Activated CD4-positive, CD25-positive, alpha-beta regulatory T cell treated with anti-CD3 and anti-CD28 coated beads, Interleukin-2, amount 50 U/mL, for 24 hours (primary cell): ENCODE results near the gene LILRB5.
"Not testable (repeated sequence)": the region's sequence is repeated elsewhere in the genome, so short reads cannot be mapped to it uniquely, and the experiment has no call there.

Experiments used
- ATAC-seq, 2 donors: fragments of 150-1000 bp; cut with Tn5 transposase; one replicate each; pipeline ENCODE4 v1.10.0; 2021; ENCODE audit warnings: mild to moderate bottlenecking in 1 of 2, moderate library complexity in 1 of 2

Gene LILRB5

DNA sequence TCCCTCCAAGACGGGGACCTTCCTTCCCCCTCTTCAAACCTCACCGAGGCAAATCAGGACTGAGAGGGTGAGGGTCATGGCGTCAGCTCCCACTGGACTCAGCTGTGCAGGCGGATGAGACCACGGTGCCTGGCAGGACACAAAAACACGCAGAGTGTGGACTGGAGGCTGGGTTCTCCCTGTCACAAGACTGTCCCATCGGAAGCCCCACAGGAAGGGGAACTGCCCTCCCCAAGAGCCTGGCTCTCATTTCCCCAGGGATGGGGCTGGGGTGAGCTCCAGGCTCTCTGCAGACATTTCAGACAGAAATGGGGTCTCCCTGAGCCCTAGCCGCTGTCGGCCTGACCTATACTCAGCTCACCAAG is at the start of gene LILRB5:
Gene LILRB5, minus strand, starts transcription at position 158 of the 365 bp plus-strand sequence. Its CDS starts 80 bp downstream, at position 78.
- ATAC-seq = no peak

GRCh38 chr19:54305141-54305540 is 48.1 kb upstream of the LILRB5 start:
- no peak for ATAC-seq

DNA sequence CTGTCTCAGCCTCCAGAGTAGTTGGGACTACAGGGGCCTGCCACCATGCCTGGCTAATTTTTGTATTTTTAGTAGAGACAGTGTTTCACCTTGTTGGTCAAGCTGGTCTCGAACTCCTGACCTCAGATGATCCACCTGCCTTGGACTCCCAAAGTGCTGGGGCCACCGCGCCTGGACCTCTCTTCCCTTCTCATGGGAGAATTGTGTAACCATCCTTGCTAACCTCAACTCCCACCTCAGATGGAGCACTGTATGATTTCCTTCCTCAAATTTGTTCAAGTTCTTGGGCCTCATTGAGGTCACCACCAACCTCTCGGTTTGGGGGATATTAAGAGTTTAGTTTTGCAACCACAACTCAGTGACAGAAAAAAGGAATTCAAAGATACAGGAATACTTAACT is 45.2 kb upstream of the LILRB5 start:
- ATAC-seq = no peak

DNA sequence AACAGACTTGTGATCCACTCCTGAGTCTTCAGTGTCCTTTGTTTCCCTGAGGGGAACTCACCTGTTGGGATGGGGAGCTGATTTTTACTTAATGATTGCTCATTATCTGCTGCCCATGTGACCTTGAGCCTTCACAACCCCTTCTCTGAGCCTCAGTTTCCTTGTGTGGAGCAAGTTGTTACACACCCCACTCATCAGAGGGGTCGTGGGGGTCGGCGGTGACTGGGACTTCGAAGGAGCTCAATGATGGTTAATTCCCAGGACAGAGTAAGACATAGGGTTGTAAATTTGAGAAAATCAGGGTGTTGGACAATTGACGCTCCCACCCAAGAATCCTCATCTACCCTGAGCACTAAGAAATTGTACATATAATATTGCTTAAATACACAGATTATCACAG is 42.4 kb upstream of the LILRB5 start:
- no peak for ATAC-seq

- no peak for ATAC-seq
Observed at GRCh38 chr19:54299126-54299498, 42.0 kb upstream of the LILRB5 start.

GRCh38 chr19:54298357-54299125 is 41.5 kb upstream of the LILRB5 start:
- no peak for ATAC-seq

DNA sequence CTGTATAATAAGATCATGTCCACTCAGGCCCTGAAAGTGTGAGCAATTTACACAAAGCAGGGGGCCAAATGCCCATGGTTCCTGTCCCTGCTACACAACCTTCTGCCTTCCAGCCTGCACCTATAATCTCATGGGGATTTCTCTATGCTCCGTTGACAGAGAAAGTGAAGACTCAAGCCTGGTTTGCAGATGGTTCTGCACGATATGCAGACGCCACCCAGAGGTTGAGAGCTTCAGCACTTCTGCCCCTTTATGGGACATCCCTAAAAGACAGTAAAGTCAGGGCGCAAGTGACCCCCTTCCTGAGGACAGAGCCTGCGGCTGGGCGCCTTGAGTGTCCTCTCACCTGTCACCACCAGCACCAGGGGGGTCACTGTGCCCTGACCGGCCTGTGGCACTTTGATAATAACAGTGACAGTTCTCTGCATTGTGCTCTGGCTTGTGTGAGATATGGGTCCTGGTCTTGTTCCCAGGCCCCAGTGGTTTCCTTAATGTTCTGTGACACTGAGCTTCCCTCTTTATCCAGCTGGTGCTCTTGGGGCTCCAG is 40.8 kb upstream of the LILRB5 start:
- no peak for ATAC-seq

GRCh38 chr19:54294539-54294938 is 37.5 kb upstream of the LILRB5 start:
- no peak for ATAC-seq

GRCh38 chr19:54289160-54289559 is 32.1 kb upstream of the LILRB5 start:
- not testable (repeated sequence) for ATAC-seq

GRCh38 chr19:54287456-54287855 is 30.4 kb upstream of the LILRB5 start:
- ATAC-seq = no peak

DNA sequence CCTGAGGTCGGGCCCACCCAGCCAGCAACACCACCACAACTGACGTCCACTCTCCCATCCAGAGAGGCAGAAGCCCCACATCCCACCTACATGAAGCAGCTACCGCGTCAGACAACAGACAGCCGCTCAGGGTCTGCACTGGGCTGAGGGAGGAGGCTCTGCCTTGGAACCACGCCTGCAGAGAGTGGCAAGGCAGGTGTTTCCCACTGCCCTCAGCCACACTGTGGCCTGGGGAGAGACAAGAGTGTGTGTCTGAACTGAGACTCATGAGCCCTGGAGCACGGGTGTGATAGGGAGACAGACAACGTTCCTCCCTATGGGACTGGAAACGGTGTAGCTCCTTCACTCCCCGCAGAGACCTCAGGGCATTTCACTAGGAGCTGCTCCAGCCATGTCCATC is 29.2 kb upstream of the LILRB5 start:
- peak; percentile 21 to 30 for ATAC-seq

- ATAC-seq = not testable (repeated sequence)
Observed at GRCh38 chr19:54285427-54286056, 28.5 kb upstream of the LILRB5 start.

DNA sequence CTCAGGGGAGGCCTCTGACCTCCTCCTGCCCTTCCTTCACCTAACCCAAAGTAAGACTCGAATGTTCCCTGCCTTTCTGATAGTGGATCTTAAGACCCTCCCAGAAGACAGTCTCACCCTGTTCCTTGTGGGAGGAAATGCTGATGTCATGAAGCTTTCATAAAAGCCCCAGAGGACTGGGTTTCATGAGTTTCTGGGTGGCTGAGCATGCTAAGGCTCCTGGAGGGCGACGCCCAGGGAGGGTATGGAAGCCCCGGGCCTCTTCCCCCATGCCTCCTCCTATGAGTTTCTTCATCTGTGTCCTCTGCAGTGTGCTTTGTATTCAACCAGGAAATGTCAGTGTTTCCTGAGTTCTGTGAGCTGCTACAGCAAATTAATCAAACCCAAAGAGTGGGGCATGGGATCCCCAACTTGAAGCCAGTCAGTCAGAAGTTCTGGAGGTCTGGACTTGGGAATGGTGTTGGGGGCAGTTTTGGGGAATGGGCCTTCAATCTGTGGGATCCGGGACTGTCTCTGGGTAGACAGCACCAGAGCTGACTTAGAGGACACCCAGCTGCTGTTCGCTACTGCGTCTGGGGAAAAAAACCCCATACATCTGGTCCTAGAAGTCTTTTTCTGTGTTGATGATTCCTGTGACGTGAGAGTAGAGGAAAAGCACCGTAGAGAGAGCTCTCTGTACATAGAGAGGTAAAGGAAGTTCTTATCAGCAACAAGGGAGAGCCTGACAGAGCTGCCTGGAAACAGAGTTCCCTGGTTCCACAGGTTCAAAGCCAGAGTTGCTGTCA is 25.8 kb upstream of the LILRB5 start:
- no peak for ATAC-seq

- ATAC-seq = not testable (repeated sequence)
Observed at GRCh38 chr19:54281729-54282075, 24.6 kb upstream of the LILRB5 start.

- no peak for ATAC-seq
Observed at GRCh38 chr19:54281007-54281728, 24.1 kb upstream of the LILRB5 start, which contains the start of gene LILRB2. TSS of gene LILRB2 (minus strand) at chr19:54281110. CDS start at chr19:54280496, 614 bp downstream.

- ATAC-seq = not testable (repeated sequence)
Observed at GRCh38 chr19:54280441-54280840, 23.4 kb upstream of the LILRB5 start.

GRCh38 chr19:54280025-54280424 is 23.0 kb upstream of the LILRB5 start:
- ATAC-seq = not testable (repeated sequence)

- ATAC-seq = no peak
Observed at GRCh38 chr19:54279406-54279962, 22.4 kb upstream of the LILRB5 start.

GRCh38 chr19:54278571-54279195 is 21.6 kb upstream of the LILRB5 start:
- ATAC-seq = not testable (repeated sequence)

DNA sequence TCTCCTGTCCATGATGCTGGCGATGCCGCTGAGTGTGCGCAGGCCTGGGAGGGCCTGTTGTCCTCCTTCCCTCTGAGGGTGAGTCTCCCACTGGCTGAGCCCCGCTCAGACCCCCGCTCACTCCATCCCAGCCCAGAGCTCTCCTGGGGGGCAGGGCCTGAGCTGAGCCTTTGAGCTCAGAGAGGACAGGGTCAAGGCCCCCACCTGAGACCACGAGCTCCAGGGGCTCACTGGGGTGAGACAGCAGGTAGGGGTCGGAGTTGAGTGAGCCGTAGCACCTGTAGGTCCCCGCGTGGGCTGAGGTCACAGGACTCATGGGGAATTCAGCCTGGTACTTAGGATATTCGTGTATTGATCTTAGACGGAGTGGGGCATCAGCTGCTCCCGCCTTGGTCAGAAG is 21.0 kb upstream of the LILRB5 start:
- ATAC-seq = not testable (repeated sequence)

GRCh38 chr19:54277111-54277615 is 20.1 kb upstream of the LILRB5 start:
- not testable (repeated sequence) for ATAC-seq

- no peak for ATAC-seq
Observed at GRCh38 chr19:54275951-54276350, 18.9 kb upstream of the LILRB5 start.
